HCT116 (cell line): ENCODE results near the gene METRN.

Experiments
- CTCF ChIP-seq, 3 experiments: fragments of 200-600 bp in 1 of 3; sonication (generic) in 1 of 3; IDR thresholded peaks in 2 of 3; conservative IDR thresholded peaks in 1 of 3; 2 replicates each; pipeline ENCODE4 v1.5.1; 2012 to 2017; ENCODE audit warnings: low read depth in 2 of 3, low read length in 2 of 3, antibody characterized with exemption in 1 of 3, borderline replicate concordance in 1 of 3, control low read depth in 1 of 3, mild to moderate bottlenecking in 1 of 3, mixed read lengths in 1 of 3, mixed run types in 1 of 3, moderate library complexity in 1 of 3; ENCODE audit not compliant: insufficient read depth in 1 of 3
- ELF1 ChIP-seq: IDR thresholded peaks from 2 replicates; pipeline ENCODE4 v1.6.1; 2012; ENCODE audit warnings: low read depth, borderline replicate concordance
- MAX ChIP-seq: IDR thresholded peaks from 2 replicates; pipeline ENCODE4 v1.6.1; 2012
- POLR2A ChIP-seq: IDR thresholded peaks from 2 replicates; pipeline ENCODE4 v1.7.0; 2011; ENCODE audit warnings: borderline replicate concordance; ENCODE audit not compliant: insufficient read depth, insufficient read length; ENCODE audit errors: extremely low read depth
- POLR2AphosphoS5 ChIP-seq: IDR thresholded peaks from 2 replicates; pipeline ENCODE4 v1.6.1; 2011; ENCODE audit warnings: mild to moderate bottlenecking, low read depth, low read length, moderate library complexity
- REST ChIP-seq: IDR thresholded peaks from 2 replicates; pipeline ENCODE4 v1.6.1; 2012; ENCODE audit warnings: low read depth
- ZNF274 ChIP-seq: fragments of 200-500 bp; sonication (Bioruptor generic); IDR thresholded peaks from 2 replicates; pipeline ENCODE4 v1.6.1; 2014; ENCODE audit warnings: mild to moderate bottlenecking, low read depth, low read length, inconsistent platforms

- TF ChIP-seq MAX: no peak
- TF ChIP-seq CTCF (IDR thresholded peaks at IDR 0.05 in 2 of 3, conservative IDR thresholded peaks at IDR 0.05 in 1 of 3; ENCODE audit: borderline replicate concordance in 1 of 3, insufficient read depth in 1 of 3, low read depth in 2 of 3, low read length in 2 of 3): no peak
- no peak for TF ChIP-seq ELF1
- no peak for TF ChIP-seq REST
- TF ChIP-seq POLR2AphosphoS5: no peak
- no peak for TF ChIP-seq POLR2A
- TF ChIP-seq ZNF274: no peak
Observed at GRCh38 chr16:767743-768235, 52.9 kb downstream of the METRN start.
